GM12878 (cell line): ENCODE data around the gene ADORA2B. TPM values are rescaled to one million over a fixed set of nuclear protein-coding genes. Genes with fewer than 3 reads are reported as not detected.

Experiments
- ATAC-seq: fragments of 200-7000 bp; cut with Tn5 transposase; 3 replicates; pipeline ENCODE4 v1.9.1; 2020; ENCODE audit warnings: mild to moderate bottlenecking, moderate library complexity
- BruUV-seq: library from RNA; stranded (reverse); fragments of 400-500 nt; replicated peaks from 2 replicates; lab custom pipeline; 2021; lab: Mats Ljungman, UMichigan
- CTCF ChIA-PET: fragments of 300-600 bp; sonication (Branson Sonifier 250); formaldehyde crosslinking; extraction: SDS; loops from one replicate; lab custom pipeline; 2021; ENCODE audit warnings: inconsistent platforms; lab: Yijun Ruan, JAX
- POLR2A ChIA-PET: fragments of 350-600 bp; formaldehyde crosslinking; extraction: SDS; loops from one replicate; lab custom pipeline; 2021; ENCODE audit warnings: inconsistent platforms; lab: Charles Lee
- RAD21 ChIA-PET: fragments of 300-600 bp; sonication (Branson Sonifier 250); formaldehyde crosslinking; loops from one replicate; lab custom pipeline; 2023; ENCODE audit warnings: antibody characterized with exemption; ENCODE audit not compliant: unreplicated experiment; lab: Charles Lee
- SMC1A ChIA-PET: fragments of 300-600 bp; sonication (Branson Sonifier 250); formaldehyde crosslinking; loops from one replicate; lab custom pipeline; 2023; ENCODE audit not compliant: unreplicated experiment, uncharacterized antibody; lab: Charles Lee
- DNase-seq: peaks from one replicate; pipeline ENCODE4 v3.0.0-alpha.2; 2011; ENCODE audit warnings: low read depth, low spot score
- FAIRE-seq: peaks from 3 replicates; lab custom pipeline; 2011; peaks lifted over from hg19 to GRCh38; lab: Jason Lieb, UNC
- H2AFZ ChIP-seq: 2 replicates; pipeline ENCODE4 v1.6.0; 2011; ENCODE audit warnings: low read depth, low read length, control low read depth; ENCODE audit not compliant: control insufficient read depth
- H3K27ac ChIP-seq: 2 replicates; pipeline ENCODE4 v1.5.1; 2011; ENCODE audit warnings: control low read depth; ENCODE audit not compliant: control insufficient read depth, insufficient read depth
- H3K27me3 ChIP-seq, 2 experiments: replicated peaks in 1 of 2; 2 replicates each; pipeline versions ENCODE4 v1.6.0 to v1.6.1; 2011; ENCODE audit warnings: low read length in 1 of 2; ENCODE audit not compliant: control insufficient read depth in 2 of 2, insufficient read depth in 2 of 2
- H3K36me3 ChIP-seq, 2 experiments: 2 replicates each; pipeline ENCODE4 v1.5.1; 2011; ENCODE audit warnings: low read length in 1 of 2; ENCODE audit not compliant: control insufficient read depth in 2 of 2, insufficient read depth in 2 of 2
- H3K4me1 ChIP-seq: 2 replicates; pipeline ENCODE4 v1.6.1; 2011; ENCODE audit warnings: mild to moderate bottlenecking, low read length, moderate library complexity, mixed read lengths; ENCODE audit not compliant: control insufficient read depth, insufficient read depth
- H3K4me2 ChIP-seq: 2 replicates; pipeline ENCODE4 v1.6.0; 2011; ENCODE audit warnings: control low read depth; ENCODE audit not compliant: control insufficient read depth, insufficient read depth
- H3K4me3 ChIP-seq: fragments of 200-600 bp; sonication (generic); 2 replicates; pipeline ENCODE4 v1.5.1; 2016
- H3K79me2 ChIP-seq: 2 replicates; pipeline ENCODE4 v1.6.0; 2011; ENCODE audit warnings: low read length; ENCODE audit not compliant: control insufficient read depth, insufficient read depth
- H3K9ac ChIP-seq: 2 replicates; pipeline ENCODE4 v1.8.0; 2011; ENCODE audit warnings: low read length, control low read depth, mixed read lengths; ENCODE audit not compliant: control insufficient read depth, insufficient read depth
- H3K9me3 ChIP-seq: replicated peaks from 3 replicates; pipeline ENCODE4 v1.5.1; 2011; ENCODE audit warnings: mild to moderate bottlenecking, low read length; ENCODE audit not compliant: control insufficient read depth, insufficient read depth
- H4K20me1 ChIP-seq: 2 replicates; pipeline ENCODE4 v1.6.0; 2011; ENCODE audit not compliant: control insufficient read depth, insufficient read depth
- ASH2L ChIP-seq: fragments of 300-600, 200-600 bp; sonication (generic); IDR thresholded peaks from 2 replicates; pipeline ENCODE4 v1.6.1; 2017; ENCODE audit warnings: low read depth, mild to moderate bottlenecking, borderline replicate concordance
- BACH1 ChIP-seq: fragments of 450-650 bp; IDR thresholded peaks from 2 replicates; pipeline ENCODE4 v1.6.1; 2017; ENCODE audit warnings: mild to moderate bottlenecking, borderline replicate concordance
- CEBPZ ChIP-seq: fragments of 150-350 bp; IDR thresholded peaks from 2 replicates; pipeline ENCODE4 v1.6.1; 2016; ENCODE audit warnings: low read depth, low read length
- CHD2 ChIP-seq: IDR thresholded peaks from 2 replicates; pipeline ENCODE4 v1.6.1; 2011; ENCODE audit warnings: low read depth, low read length, improper control_type of control experiment, borderline replicate concordance
- EP300 ChIP-seq, 2 experiments: fragments of 150-350 bp in 1 of 2; IDR thresholded peaks; 2 replicates each; pipeline ENCODE4 v1.6.1; 2011 to 2012; ENCODE audit warnings: low read depth in 2 of 2, low read length in 2 of 2, borderline replicate concordance in 1 of 2, improper control_type of control experiment in 1 of 2, inconsistent platforms in 1 of 2; ENCODE audit not compliant: control insufficient read depth in 1 of 2
- MEF2B ChIP-seq: fragments of 450-650 bp; IDR thresholded peaks from 2 replicates; pipeline ENCODE4 v1.6.1; 2018; ENCODE audit warnings: mild to moderate bottlenecking, moderate library complexity; ENCODE audit not compliant: partially characterized antibody, poor library complexity, severe bottlenecking
- NKRF ChIP-seq: fragments of 450-650 bp; conservative IDR thresholded peaks from 2 replicates; pipeline ENCODE4 v1.6.1; 2017; ENCODE audit warnings: mild to moderate bottlenecking, moderate library complexity
- NR2C1 ChIP-seq: fragments of 450-650 bp; IDR thresholded peaks from 2 replicates; pipeline ENCODE4 v1.6.1; 2017; ENCODE audit warnings: antibody characterized with exemption, mild to moderate bottlenecking, moderate library complexity
- NRF1 ChIP-seq: conservative IDR thresholded peaks from 2 replicates; pipeline ENCODE4 v1.6.1; 2011; ENCODE audit warnings: mild to moderate bottlenecking, low read depth, low read length, improper control_type of control experiment
- POU2F2 ChIP-seq: IDR thresholded peaks from 3 replicates; pipeline ENCODE4 v1.6.1; 2011; ENCODE audit warnings: low read depth, mild to moderate bottlenecking, low read length, borderline replicate concordance
- STAT1 ChIP-seq: fragments of 450-650 bp; conservative IDR thresholded peaks from 2 replicates; pipeline ENCODE4 v1.6.1; 2014; ENCODE audit warnings: antibody characterized with exemption, mild to moderate bottlenecking
- TARDBP ChIP-seq: IDR thresholded peaks from 2 replicates; pipeline ENCODE4 v1.6.1; 2016; ENCODE audit warnings: borderline replicate concordance
- ZNF24 ChIP-seq: fragments of 450-650 bp; IDR thresholded peaks from 2 replicates; pipeline ENCODE4 v1.6.1; 2017; ENCODE audit warnings: antibody characterized with exemption, mild to moderate bottlenecking
- ZZZ3 ChIP-seq: IDR thresholded peaks from 2 replicates; pipeline ENCODE4 v1.6.1; 2011; ENCODE audit warnings: low read depth; ENCODE audit not compliant: control insufficient read depth, insufficient read length
- WGBS: methylation state at CpG from one replicate; pipeline ENCODE4 v1.1.6; 2016; ENCODE audit warnings: low lambda C conversion rate; ENCODE audit not compliant: insufficient replicate concordance, insufficient coverage; ENCODE audit errors: missing lambda C conversion rate; 5-methylcytosine and 5-hydroxymethylcytosine counted together
- in situ Hi-C: fragments of 300-500 bp; cut with MboI; formaldehyde crosslinking; loops from 9 replicates; pipeline ENCODE4 v1.14.3; 2018; ENCODE audit warnings: mixed read lengths
- intact Hi-C: fragments of 100-400 bp; cut with micrococcal nuclease; formaldehyde crosslinking; loops from one replicate; pipeline ENCODE4 v1.14.2; 2022; ENCODE audit not compliant: unreplicated experiment
- polyA plus RNA-seq, 11 experiments: library from polyadenylated mRNA; depleted of rRNA in 4 of 11; unstranded in 6 of 11; stranded (reverse) in 5 of 11; fragments of >200 nt; fragmentation: Nextera tagmentation in 4 of 11; fragmentation: Illumina TruSeq in 1 of 11; extraction: Ambion mirVana in 4 of 11; extraction: Trizol in 1 of 11; gene quantifications; 1 replicate in 1 of 11; 2 replicates in 10 of 11; pipeline versions ENCODE4 v1.2.1 to v1.2.3, GENCODE V29; 2011 to 2016; ENCODE audit warnings: inconsistent platforms in 2 of 11, missing spikeins in 2 of 11, low read depth in 1 of 11
- total RNA-seq, 4 experiments: library from RNA; depleted of rRNA in 3 of 4; stranded (reverse); fragments of >200 nt in 3 of 4; fragmentation: Illumina TruSeq in 1 of 4; extraction: Trizol in 1 of 4; gene quantifications; 2 replicates each; pipeline versions ENCODE4 v1.2.1 to v1.2.3, GENCODE V29; 2013 to 2021
- TF ChIP-seq, protein P1 (sequence below): fragments of 450-650 bp; IDR thresholded peaks from 2 replicates; pipeline ENCODE4 v1.6.1; 2017; ENCODE audit warnings: borderline replicate concordance

ADORA2B gene
- total and polyA plus RNA-seq, 10 of the 15 experiments (the other 5 are each of a cell fraction or from before 2014, with no cell fraction given): 0.05 to 0.42 (median 0.17) TPM

GRCh38 chr17:15957608-15958307, 12.8 kb downstream of the ADORA2B start (continued):
- no peak for TF ChIP-seq ASH2L

GRCh38 chr17:15958484-15958854, 13.5 kb downstream of the ADORA2B start:
- H3K4me3 ChIP-seq: no peak overlapping the region
- 0% methylated on average over 4 of the region's 4 CpGs for WGBS
- BruUV-seq: no TSS peak
- no peak for FAIRE-seq
- ChIA-PET POLR2A (no interaction called here), CTCF (interaction anchor here (0.8 to 1.7 kb wide), 3 partner anchors 17 to 40 kb away, joined by 3 to 5 read pairs (median 3); no protein-coding TSS in a partner anchor), RAD21 (no interaction called here), SMC1A (interaction anchor here (1.2 to 1.7 kb wide), 6 partner anchors 15 to 57 kb away, joined by 3 to 6 read pairs (median 5); no protein-coding TSS in a partner anchor)
- peaks cover 0 to 3% of the 10 kb centered on the region in 2 experiments; a peak in 2 of 4 replicates for H3K27me3 ChIP-seq
- no peaks in the 10 kb centered on the region for H4K20me1 ChIP-seq
- H3K4me1 ChIP-seq: peaks cover 16% of the 10 kb centered on the region
- intact Hi-C loops (no loop called here), in situ Hi-C loops (no loop called here)
- H3K36me3 ChIP-seq: no peaks in the 10 kb centered on the region
- no peak for DNase-seq
- H3K79me2 ChIP-seq: no peaks in the 10 kb centered on the region
- H3K9me3 ChIP-seq: no peaks in the 10 kb centered on the region
- no peak overlapping the region for H2AFZ ChIP-seq
- H3K4me2 ChIP-seq: peak overlapping the region; percentile 86
- ATAC-seq: no peak
- H3K27ac ChIP-seq: peak overlapping the region; percentile 52; the same call in 1 of the 2 replicates
- H3K9ac ChIP-seq: no peak overlapping the region; the same call in 1 of the 2 replicates
- TF ChIP-seq MEF2B (no peak), ZNF24 (no peak), EP300 (IDR thresholded peaks at IDR 0.05; ENCODE audit: borderline replicate concordance in 1 of 2, control insufficient read depth in 1 of 2, low read depth in 2 of 2, low read length in 2 of 2) (no peak), CHD2 (no peak), POU2F2 (no peak), TARDBP (no peak), ZZZ3 (no peak), BACH1 (no peak), NR2C1 (no peak), STAT1 (no peak), CEBPZ (no peak), NRF1 (no peak), NKRF (no peak)
- TF ChIP-seq, protein P1, sequence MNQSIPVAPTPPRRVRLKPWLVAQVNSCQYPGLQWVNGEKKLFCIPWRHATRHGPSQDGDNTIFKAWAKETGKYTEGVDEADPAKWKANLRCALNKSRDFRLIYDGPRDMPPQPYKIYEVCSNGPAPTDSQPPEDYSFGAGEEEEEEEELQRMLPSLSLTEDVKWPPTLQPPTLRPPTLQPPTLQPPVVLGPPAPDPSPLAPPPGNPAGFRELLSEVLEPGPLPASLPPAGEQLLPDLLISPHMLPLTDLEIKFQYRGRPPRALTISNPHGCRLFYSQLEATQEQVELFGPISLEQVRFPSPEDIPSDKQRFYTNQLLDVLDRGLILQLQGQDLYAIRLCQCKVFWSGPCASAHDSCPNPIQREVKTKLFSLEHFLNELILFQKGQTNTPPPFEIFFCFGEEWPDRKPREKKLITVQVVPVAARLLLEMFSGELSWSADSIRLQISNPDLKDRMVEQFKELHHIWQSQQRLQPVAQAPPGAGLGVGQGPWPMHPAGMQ: no peak
